ENCODE results near the gene EXOG. TPM values are rescaled to one million over a fixed set of nuclear protein-coding genes. Genes with fewer than 3 reads are reported as not detected.

Gene EXOG
- total and polyA plus RNA-seq, 2 donors (not counting 1 experiment from before 2014, with no cell fraction given) = 8.8 to 36.8 TPM

DNA sequence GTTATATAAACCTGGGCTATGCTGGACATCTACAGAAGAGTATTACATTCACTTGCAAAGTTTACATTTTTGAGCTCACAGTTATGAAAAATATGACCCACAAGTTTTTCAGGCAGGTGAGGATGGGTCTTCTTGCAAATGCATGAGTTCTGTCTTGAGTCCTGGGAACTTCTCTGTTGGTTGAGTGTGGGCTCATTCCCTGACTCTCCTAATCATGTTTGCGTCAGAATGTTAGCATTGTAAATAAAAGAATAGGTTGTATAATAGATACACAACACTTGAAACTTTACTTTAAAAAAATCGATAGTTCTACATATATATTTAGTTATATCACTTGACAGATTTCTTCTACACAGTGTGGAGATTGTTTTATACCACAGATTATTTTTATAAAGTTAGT lies 7.2 kb upstream of the EXOG start:
- no peaks in the 10 kb centered on the region for H3K79me2 ChIP-seq (ENCODE audit: control insufficient read depth, insufficient read depth, low read length)
- H3K27ac Mint-ChIP-seq = no peak overlapping the region
- H2AFZ ChIP-seq (ENCODE audit: insufficient read depth, low read depth, low read length, poor library complexity, severe bottlenecking) = no peak overlapping the region
- no peak overlapping the region for H3K9ac ChIP-seq (ENCODE audit: low read length)
- H3K36me3 ChIP-seq (replicated peaks in 1 of 2; ENCODE audit: control extremely low read depth in 1 of 2, control insufficient read depth in 1 of 2, extremely low read depth in 1 of 2, insufficient read depth in 2 of 2, low read length in 1 of 2) = no peaks in the 10 kb centered on the region
- no peaks in the 10 kb centered on the region for H4K20me1 ChIP-seq (ENCODE audit: control insufficient read depth, insufficient read depth, low read length, poor library complexity, severe bottlenecking)
- no peaks in the 10 kb centered on the region for H3K9me3 ChIP-seq (ENCODE audit: control extremely low read depth in 1 of 3, control insufficient read depth in 2 of 3, insufficient read depth in 1 of 3, low read length in 2 of 3)
- no peaks in the 10 kb centered on the region for H3K9me3 Mint-ChIP-seq (ENCODE audit: insufficient read depth)
- ChIA-PET POLR2A (no interaction called here), CTCF (interaction anchor here (3.2 kb wide), 1 partner anchor 9 kb away, joined by 14 read pairs; no protein-coding TSS in a partner anchor)
- H3K27me3 ChIP-seq (replicated peaks in 1 of 4; ENCODE audit: control extremely low read depth in 1 of 4, control insufficient read depth in 3 of 4, insufficient read depth in 4 of 4, low read length in 3 of 4) = no peaks in the 10 kb centered on the region
- WGBS (ENCODE audit: insufficient coverage) = no CpG with 5 or more reads among the region's 2 CpGs
- H3K4me2 ChIP-seq (replicated peaks; ENCODE audit: low read depth, low read length, poor library complexity, severe bottlenecking) = no peak overlapping the region
- ATAC-seq (ENCODE audit: low read depth) (no peak), DNase-seq (no peak)
- H3K4me1 ChIP-seq (ENCODE audit: control insufficient read depth in 2 of 2, insufficient read depth in 2 of 2, low read length in 2 of 2) = no peaks in the 10 kb centered on the region
- intact Hi-C loops (cut with micrococcal nuclease) = no loop called here
- H3K4me3 Mint-ChIP-seq = no peak overlapping the region
- TF ChIP-seq, protein P1, sequence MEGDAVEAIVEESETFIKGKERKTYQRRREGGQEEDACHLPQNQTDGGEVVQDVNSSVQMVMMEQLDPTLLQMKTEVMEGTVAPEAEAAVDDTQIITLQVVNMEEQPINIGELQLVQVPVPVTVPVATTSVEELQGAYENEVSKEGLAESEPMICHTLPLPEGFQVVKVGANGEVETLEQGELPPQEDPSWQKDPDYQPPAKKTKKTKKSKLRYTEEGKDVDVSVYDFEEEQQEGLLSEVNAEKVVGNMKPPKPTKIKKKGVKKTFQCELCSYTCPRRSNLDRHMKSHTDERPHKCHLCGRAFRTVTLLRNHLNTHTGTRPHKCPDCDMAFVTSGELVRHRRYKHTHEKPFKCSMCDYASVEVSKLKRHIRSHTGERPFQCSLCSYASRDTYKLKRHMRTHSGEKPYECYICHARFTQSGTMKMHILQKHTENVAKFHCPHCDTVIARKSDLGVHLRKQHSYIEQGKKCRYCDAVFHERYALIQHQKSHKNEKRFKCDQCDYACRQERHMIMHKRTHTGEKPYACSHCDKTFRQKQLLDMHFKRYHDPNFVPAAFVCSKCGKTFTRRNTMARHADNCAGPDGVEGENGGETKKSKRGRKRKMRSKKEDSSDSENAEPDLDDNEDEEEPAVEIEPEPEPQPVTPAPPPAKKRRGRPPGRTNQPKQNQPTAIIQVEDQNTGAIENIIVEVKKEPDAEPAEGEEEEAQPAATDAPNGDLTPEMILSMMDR (IDR thresholded peaks at IDR 0.05) = no peak
- no peak for TF ChIP-seq EZH2 (IDR thresholded peaks at IDR 0.05; ENCODE audit: borderline replicate concordance, insufficient read depth, low read depth, low read length, poor library complexity, severe bottlenecking)
- no peak overlapping the region for H3K4me3 ChIP-seq (ENCODE audit: control extremely low read depth in 1 of 5, extremely low read depth in 1 of 5, insufficient read depth in 1 of 5, low read depth in 2 of 5, low read length in 4 of 5)
- H3K4me1 Mint-ChIP-seq = peaks cover 2% of the 10 kb centered on the region
- no peaks in the 10 kb centered on the region for H3K27me3 Mint-ChIP-seq
- no peak overlapping the region for H3K27ac ChIP-seq (ENCODE audit: low read length in 2 of 2)

DNA sequence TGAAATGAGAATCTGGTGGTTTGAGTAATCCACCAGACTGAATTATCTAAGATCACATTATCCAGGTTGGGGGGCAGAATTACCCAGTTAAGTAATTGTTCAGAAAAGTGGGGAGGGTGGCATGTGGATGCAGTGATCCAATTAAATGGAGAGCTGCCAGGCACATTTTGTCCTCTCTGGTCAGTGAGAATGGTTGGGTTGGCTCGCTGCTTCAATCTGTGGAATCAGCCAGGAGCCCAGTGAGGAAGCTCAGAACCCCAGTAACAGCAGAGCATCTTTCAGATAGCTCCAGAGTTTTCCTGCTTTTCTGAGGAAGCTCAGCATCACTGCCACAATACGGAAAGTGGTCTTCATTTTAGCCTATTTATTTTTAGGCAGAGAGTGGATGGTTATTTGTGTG lies 6.4 kb upstream of the EXOG start:
- TF ChIP-seq EZH2 (IDR thresholded peaks at IDR 0.05; ENCODE audit: borderline replicate concordance, insufficient read depth, low read depth, low read length, poor library complexity, severe bottlenecking) = no peak
- TF ChIP-seq, protein P1 (IDR thresholded peaks at IDR 0.05) = no peak
- Histone ChIP-seq H4K20me1 (ENCODE audit: control insufficient read depth, insufficient read depth, low read length, poor library complexity, severe bottlenecking) (no peaks in the 10 kb centered on the region), H3K4me2 (replicated peaks; ENCODE audit: low read depth, low read length, poor library complexity, severe bottlenecking) (no peak overlapping the region), H3K4me3 (ENCODE audit: control extremely low read depth in 1 of 5, extremely low read depth in 1 of 5, insufficient read depth in 1 of 5, low read depth in 2 of 5, low read length in 4 of 5) (no peak overlapping the region), H3K36me3 (replicated peaks in 1 of 2; ENCODE audit: control extremely low read depth in 1 of 2, control insufficient read depth in 1 of 2, extremely low read depth in 1 of 2, insufficient read depth in 2 of 2, low read length in 1 of 2) (no peaks in the 10 kb centered on the region), H3K27me3 (replicated peaks in 1 of 4; ENCODE audit: control extremely low read depth in 1 of 4, control insufficient read depth in 3 of 4, insufficient read depth in 4 of 4, low read length in 3 of 4) (no peaks in the 10 kb centered on the region), H3K9ac (ENCODE audit: low read length) (no peak overlapping the region), H3K27ac (ENCODE audit: low read length in 2 of 2) (no peak overlapping the region), H3K4me1 (ENCODE audit: control insufficient read depth in 2 of 2, insufficient read depth in 2 of 2, low read length in 2 of 2) (no peaks in the 10 kb centered on the region), H3K9me3 (ENCODE audit: control extremely low read depth in 1 of 3, control insufficient read depth in 2 of 3, insufficient read depth in 1 of 3, low read length in 2 of 3) (no peaks in the 10 kb centered on the region), H2AFZ (ENCODE audit: insufficient read depth, low read depth, low read length, poor library complexity, severe bottlenecking) (no peak overlapping the region), H3K79me2 (ENCODE audit: control insufficient read depth, insufficient read depth, low read length) (no peaks in the 10 kb centered on the region)
- no peaks in the 10 kb centered on the region for H3K9me3 Mint-ChIP-seq (ENCODE audit: insufficient read depth)
- no peak for DNase-seq
- 96% methylated on average over 2 of the region's 2 CpGs for WGBS (ENCODE audit: insufficient coverage)
- CTCF ChIA-PET = interaction anchor here (3.2 kb wide), 1 partner anchor 9 kb away, joined by 14 read pairs; no protein-coding TSS in a partner anchor
- ATAC-seq (ENCODE audit: low read depth) = no peak
- POLR2A ChIA-PET = no interaction called here
- H3K4me3 Mint-ChIP-seq = no peak overlapping the region
- intact Hi-C loops (cut with micrococcal nuclease) = no loop called here
- peaks cover 2% of the 10 kb centered on the region for H3K4me1 Mint-ChIP-seq
- H3K27ac Mint-ChIP-seq = no peak overlapping the region
- H3K27me3 Mint-ChIP-seq = no peaks in the 10 kb centered on the region

All from B cell (primary cell).